HG02798 (cell line): ENCODE data around the gene MACC1.

ENCODE experiments used
- ATAC-seq: cut with Tn5 transposase; IDR thresholded peaks from one replicate; pipeline ENCODE4 v1.9.1; 2021; ENCODE audit warnings: mild to moderate bottlenecking; ENCODE audit not compliant: unreplicated experiment, poor library complexity

The MACC1 gene

DNA sequence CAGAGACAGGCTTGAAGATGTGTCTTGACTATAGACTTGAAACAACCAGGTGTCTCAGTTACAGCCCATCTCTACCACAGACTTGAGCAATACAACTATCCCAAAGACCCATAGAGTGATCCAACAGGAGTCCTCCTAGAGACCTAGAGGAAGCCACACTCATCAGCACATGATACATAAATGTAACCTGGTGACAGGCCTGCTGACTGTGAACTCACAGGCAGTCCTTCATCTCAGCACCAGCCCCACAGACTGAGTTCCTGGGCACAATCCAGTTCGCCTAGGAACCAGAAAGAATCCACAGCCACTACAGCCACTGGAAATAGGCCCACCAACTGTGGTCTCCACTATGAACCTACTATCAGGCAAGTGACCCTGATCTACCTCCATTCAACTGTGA is 121.3 kb downstream of the MACC1 start:
- ATAC-seq: no peak

- no peak for ATAC-seq
Observed at GRCh38 chr7:20095436-20095835, 121.7 kb downstream of the MACC1 start.

DNA sequence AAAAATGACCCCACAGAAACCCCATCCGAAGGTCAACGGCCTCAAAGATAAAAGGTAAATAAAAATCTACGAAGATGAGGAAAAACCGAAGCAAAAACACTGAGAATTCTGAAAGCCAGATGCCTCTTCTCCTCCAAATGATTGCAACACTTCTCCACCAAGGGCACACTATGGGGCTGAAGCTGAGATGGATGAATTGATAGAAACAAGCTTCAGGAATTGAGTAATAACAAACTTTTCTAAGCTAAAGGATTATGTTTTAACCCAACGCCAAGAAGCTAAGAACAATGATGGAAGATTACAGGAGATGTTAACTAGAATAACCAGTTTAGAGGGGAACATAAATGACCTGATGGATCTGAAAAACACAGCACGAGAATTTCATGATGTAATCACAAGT is 127.8 kb downstream of the MACC1 start:
- ATAC-seq: no peak

DNA sequence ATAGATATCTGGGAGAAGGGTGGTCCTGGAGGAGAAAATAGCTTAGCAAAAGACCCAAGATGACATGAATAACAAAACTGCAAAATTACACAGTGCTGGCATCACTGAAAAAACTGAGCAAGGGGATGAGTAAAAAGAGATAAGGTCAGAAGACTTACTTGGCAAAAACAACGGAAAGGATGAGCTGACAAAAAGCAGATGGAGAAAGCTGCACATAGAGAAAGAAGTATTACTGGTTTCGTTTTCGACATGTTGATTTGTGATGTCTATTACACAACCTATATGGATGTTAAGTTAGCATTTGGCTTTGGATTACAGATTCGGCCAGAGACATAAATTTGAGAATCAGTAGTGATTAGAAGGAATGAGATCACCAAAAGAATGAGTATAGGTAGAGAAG is 132.1 kb downstream of the MACC1 start:
- no peak for ATAC-seq
